ENCODE results near the gene KCNJ18.
"Not testable (repeated sequence)": the region's sequence is repeated elsewhere in the genome, so short reads cannot be mapped to it uniquely, and the experiment has no call there.

The KCNJ18 gene

GRCh38 chr17:21671437-21671836 is 20.9 kb upstream of the KCNJ18 start:
- DNase-seq (ENCODE audit: low read depth), result not testable (repeated sequence)

GRCh38 chr17:21671871-21672270 is 20.5 kb upstream of the KCNJ18 start:
- not testable (repeated sequence) for DNase-seq (ENCODE audit: low read depth)

DNA sequence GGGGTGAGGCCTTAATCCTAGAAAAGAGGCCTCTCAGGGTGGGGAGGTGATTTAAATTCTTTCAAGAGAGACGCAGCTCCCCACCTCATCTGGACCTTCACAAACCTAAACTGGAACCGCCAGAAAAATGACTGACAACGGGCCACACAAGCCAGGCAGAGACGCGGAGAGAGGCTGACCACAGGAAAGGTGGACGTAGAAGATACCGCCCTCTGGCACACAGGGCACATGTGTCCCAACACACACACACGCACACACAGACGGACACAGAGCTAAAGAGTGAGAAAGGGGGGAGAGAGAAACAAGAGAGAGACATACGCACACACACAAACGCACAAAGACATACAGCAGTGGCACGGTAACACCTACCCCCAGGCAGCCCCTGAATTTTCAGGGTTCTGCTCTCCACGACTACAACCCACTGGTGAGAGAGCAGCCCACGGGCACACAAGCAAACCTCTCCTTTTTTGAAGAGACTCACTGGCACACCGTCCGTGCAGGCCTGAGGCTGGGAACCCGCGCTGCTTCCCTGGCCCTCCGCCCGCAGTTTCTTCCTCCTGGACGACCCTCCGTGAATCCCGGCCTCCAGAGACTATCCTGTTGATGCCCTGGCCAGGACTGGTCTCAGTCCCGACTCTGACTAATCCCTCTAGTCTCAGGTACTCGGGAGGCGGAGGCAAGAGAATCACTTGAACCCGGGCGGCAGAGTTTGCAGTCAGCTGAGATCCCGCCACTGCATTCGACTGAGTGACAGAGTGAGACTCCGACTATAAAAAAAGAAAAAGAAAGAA is 18.7 kb upstream of the KCNJ18 start:
- not testable (repeated sequence) for DNase-seq (ENCODE audit: low read depth)

DNA sequence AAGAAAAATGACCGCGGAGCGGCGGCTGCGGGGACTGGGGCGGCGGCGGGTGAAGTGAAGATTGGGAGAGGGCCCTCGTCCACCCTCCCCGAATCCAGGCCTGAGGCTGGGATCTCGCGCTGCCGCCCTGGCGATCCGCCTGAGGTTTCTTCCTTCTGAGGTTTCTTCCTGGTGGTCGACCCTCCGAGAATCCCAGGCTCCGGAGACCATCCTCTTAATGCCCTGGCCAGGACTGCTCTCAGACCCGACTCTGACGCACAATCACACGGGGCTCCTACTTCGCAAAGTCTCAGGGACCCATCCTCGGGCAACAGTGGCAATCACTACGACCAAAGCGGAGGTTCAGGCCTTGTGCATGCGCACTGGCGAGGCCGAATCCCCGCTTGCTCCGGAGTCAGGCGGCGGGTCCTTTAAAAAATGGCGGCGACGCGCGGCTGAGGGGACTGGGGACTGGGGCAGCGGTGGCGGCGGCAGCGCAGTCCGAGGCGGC is 18.0 kb upstream of the KCNJ18 start:
- DNase-seq (ENCODE audit: low read depth), result no peak

DNA sequence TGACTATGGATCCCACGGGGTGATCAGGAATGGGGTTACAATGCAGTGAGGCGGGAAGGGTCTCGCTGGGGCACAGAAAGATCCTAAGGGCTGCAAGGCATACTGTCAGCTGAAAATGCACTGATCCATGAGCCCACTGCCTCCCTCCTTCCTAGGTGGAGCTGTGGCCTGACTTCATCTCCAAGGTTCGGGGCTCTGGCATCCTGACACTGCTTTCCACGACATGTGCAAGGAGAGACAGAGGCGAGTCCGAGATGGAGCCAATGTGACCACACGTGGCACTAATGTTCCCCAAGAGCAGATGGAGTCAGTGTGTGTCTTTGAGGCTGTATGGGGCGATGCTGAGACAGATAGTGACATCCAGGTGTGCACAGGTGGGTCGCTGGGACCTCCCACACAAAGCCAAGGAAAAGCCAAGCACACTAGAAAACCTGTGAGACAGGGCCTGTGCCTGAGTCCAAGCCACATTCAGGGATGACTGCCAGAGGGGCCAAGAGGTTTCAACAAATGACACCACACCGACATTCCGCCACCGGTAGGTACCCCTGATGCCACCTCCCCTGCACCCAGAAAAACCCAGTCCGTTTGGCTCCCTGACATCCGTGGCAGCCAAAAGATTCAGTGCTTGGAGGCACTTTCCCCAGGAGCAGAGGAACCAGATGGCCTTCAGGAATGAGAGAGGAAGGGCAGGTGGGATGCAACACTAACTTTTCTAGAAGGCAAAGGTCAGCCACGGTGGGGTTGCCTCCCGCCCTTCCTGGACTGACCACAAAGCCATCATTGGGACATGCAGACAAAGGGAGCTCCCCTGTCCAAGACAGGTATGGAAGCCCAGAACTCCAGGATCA is 17.2 kb upstream of the KCNJ18 start:
- not testable (repeated sequence) for DNase-seq (ENCODE audit: low read depth)

- DNase-seq (ENCODE audit: low read depth), result not testable (repeated sequence)
Measured at GRCh38 chr17:21675739-21676130, 16.6 kb upstream of the KCNJ18 start.

DNA sequence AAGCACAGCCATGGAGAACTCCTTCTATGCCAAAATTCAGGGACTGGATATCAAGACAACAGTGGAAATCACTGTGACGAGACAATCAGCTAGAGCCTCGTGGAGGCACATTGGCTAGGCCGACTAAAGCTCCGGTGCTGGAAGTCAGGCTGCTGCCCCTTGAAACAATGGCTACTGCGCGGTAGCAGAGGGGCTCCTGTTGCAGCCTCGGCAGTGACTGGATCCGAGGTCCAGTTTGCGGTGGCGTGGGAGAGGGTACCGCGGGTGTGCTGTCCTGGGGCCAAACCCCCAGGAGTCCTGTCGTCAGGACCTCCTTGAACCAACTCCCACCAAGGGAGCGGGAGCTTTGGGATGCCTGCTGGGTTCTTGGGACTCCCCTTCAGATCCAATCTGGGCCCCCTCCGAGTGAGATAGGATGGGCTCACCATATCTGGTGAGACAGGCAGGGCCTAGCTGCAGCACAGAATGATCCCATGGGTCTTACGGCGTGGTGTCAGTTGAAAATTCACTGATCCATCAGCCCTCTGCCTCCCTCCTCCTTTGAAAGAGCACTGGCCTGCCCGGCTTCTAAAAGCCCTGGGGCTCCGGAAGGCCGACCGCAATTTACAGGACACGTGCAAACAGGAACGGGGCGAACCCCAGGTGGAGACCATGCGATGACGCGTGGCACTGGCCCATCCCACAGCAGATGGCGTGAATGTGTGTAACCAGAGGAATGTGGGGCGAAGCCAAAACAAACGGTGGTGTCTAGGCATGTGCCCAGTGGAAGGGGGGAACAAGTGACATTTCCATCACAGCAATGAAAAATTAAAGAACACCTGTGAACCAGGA is 15.8 kb upstream of the KCNJ18 start:
- no peak for DNase-seq (ENCODE audit: low read depth)

- no peak for DNase-seq (ENCODE audit: low read depth)
Measured at GRCh38 chr17:21677126-21677910, 15.0 kb upstream of the KCNJ18 start.

GRCh38 chr17:21677911-21678310 is 14.4 kb upstream of the KCNJ18 start:
- DNase-seq (ENCODE audit: low read depth), result no peak

DNA sequence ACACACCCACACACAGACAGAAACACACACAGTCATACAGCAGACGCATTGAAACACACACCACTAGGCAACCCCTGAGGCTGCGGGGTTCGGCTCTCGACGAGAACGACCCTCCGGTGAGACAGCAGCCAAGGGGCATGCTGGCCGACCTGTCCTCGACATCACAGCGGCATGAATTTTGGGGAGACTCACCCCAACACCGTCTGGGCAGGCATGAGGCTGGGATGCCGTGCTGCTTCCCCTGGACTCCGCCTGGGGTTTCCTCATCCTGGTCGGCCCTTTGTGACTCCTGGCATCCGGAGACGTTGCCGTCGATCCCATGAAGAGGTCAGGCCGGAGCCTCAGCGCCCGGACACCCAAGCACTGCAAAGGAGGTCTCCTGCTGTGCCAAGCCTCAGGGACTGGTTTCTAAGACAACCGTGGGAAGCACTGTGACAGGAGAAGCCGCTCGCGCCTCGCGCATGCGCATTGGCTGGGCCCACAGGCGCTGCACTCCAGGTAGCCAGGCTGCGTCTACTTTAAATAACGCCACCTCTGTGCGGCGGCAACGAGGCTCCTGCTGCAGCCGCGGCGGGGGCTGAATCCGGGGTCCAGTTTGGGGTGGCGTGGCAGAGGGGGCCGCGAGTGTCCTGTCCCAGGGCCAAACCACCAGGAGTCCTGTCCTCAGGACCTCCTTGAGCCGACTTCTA is 13.8 kb upstream of the KCNJ18 start:
- no peak for DNase-seq (ENCODE audit: low read depth)

GRCh38 chr17:21679256-21680146 is 12.8 kb upstream of the KCNJ18 start:
- no peak for DNase-seq (ENCODE audit: low read depth)

DNA sequence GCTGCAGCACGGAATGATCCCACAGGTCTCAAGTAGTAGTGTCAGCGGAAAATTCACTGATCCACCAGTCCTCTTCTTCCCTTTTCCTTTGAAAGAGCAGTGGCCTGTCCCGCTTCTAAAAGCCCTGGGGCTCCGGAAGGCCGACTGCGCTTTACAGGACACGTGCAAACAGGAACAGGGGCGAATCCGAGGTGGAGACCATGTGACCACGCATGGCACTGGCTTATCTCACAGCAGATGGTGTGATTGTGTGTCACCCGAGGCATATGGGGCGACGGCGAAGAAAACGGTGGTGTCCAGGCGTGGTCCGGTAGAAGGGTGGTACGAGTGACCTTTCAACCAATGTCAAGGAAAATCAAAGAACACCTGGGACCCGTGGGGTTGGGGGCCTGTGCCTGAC is 12.0 kb upstream of the KCNJ18 start:
- no peak for DNase-seq (ENCODE audit: low read depth)

GRCh38 chr17:21680850-21681351 is 11.4 kb upstream of the KCNJ18 start:
- DNase-seq (ENCODE audit: low read depth), result not testable (repeated sequence)

GRCh38 chr17:21681576-21681975 is 10.7 kb upstream of the KCNJ18 start:
- not testable (repeated sequence) for DNase-seq (ENCODE audit: low read depth)

- not testable (repeated sequence) for DNase-seq (ENCODE audit: low read depth)
Measured at GRCh38 chr17:21682130-21682529, 10.2 kb upstream of the KCNJ18 start.

DNA sequence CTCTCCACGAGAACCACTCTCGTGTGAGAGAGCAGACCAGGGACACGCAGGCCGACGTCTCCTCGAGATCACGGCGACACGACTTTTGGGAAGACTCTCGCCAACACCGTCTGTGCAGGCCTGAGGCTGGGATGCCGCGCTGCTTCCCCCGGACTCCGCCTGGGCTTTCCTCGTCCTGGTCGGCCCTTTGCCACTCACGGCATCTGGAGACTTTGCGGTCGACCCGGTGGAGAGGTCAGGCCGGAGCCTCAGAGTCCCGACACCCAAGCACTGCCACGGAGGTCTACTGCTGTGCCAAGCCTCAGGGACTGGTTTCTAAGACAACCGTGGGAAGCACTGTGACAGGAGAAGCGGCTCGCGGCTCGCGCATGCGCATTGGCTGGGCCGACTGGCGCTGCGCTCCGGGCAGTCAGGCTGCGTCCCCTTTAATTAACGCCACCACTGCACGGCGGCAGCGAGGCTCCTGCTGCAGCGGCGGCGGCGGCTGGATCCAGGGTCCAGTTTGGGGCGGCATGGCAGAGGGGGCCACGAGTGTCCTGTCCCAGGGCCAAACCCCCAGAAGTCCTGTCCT is 9.1 kb upstream of the KCNJ18 start:
- DNase-seq (ENCODE audit: low read depth), result not testable (repeated sequence)

DNA sequence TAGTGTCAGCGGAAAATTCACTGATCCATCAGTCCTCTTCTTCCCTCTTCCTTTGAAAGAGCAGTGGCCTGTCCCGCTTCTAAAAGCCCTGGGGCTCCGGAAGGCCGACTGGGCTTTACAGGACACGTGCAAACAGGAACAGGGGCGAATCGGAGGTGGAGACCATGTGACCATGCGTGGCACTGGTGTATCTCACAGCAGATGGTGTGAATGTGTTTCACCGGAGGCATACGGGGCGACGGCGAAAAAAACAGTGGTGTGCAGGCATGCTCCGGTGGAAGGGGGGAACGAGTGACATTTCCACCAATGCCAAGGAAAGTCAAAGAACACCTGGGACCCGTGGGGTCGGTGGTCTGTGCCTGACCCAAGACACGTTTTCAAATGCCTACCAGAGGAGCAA is 8.4 kb upstream of the KCNJ18 start:
- DNase-seq (ENCODE audit: low read depth), result not testable (repeated sequence)

- not testable (repeated sequence) for DNase-seq (ENCODE audit: low read depth)
Measured at GRCh38 chr17:21684384-21684783, 7.9 kb upstream of the KCNJ18 start.
